ENCODE data around the gene COL18A1. TPM values are rescaled to one million over a fixed set of nuclear protein-coding genes. Genes with fewer than 3 reads are reported as not detected.

COL18A1 gene
- total RNA-seq, 1 donor from 2014 or later: 499 TPM

GRCh38 chr21:45487891-45488600 lies 83.1 kb downstream of the COL18A1 start:
- ATAC-seq (no peak), DNase-seq (ENCODE audit: low spot score) (no peak)

DNA sequence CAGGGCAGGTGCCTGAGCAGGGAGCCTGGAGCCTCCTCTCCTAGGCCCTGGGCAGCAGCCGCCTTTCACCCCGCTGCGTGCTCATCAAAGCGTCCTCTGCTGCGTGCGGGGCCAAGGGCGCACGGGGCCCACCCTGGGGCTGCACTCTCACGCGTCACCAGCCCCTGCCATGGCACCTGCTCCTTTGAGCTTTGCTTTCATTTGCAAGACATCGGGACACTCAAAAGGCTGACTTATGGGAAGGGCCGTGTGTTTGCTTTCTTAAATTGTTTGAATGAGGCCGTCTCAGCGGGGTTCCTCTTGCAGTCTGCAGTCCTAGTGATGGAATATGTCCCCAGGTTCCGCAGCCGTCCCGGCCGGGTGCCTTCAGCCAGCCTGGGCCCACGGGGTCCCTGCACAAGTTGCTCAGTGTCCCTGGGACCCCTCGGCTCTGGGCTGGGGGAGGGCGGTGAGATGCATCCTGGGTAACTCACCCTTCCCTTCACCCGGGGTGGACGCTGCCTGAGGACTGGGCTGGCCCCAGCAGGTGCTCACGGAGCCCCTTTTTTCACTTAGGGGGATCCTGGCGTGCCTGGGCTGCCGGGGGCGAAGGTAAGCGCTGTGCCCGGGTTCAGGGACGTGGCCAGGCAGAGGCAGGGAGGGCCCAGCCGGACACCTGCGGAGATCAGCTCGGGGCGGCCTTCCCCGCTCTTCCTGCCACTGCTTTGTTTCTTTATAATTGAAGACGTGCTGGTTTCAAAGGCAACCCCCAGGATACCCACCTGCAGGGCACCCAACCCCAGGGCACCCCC lies 84.2 kb downstream of the COL18A1 start:
- DNase-seq (ENCODE audit: low spot score) (no peak), ATAC-seq (no peak)

DNA sequence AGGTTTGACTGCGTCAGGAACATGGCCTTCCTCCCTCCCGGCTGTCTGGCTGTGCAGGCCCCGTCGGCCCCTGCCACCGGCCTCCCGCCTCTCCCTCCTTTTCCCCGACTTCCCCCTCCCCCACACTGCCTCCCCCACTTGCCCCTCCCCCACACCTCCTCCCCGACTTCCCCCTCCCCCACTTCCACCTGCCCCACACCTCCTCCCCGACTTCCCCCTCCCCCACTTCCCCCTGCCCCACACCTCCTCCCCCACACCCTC lies 84.7 kb downstream of the COL18A1 start:
- no peak for DNase-seq (ENCODE audit: low spot score)
- ATAC-seq: peak; percentile 3

GRCh38 chr21:45490049-45490731 lies 85.2 kb downstream of the COL18A1 start:
- no peak for DNase-seq (ENCODE audit: low spot score)
- ATAC-seq: no peak

DNA sequence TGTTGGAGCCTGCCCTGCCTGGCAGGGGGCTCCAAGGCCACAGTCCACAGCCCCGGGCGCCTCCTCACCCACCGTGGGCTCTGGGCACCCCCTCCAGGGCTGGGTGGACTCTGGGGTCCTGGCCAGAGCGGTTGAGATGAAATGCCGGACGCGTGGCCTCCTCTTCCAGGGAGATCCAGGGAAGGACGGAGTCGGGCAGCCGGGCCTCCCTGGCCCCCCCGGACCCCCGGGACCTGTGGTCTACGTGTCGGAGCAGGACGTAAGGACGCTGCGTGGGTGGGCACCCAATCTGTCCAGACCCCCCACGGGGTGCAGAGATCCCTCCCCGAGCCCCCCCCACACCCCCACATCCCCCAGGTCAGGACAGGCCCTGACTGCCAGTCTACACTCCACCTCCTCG lies 86.1 kb downstream of the COL18A1 start:
- ATAC-seq: no peak
- no peak for DNase-seq (ENCODE audit: low spot score)

DNA sequence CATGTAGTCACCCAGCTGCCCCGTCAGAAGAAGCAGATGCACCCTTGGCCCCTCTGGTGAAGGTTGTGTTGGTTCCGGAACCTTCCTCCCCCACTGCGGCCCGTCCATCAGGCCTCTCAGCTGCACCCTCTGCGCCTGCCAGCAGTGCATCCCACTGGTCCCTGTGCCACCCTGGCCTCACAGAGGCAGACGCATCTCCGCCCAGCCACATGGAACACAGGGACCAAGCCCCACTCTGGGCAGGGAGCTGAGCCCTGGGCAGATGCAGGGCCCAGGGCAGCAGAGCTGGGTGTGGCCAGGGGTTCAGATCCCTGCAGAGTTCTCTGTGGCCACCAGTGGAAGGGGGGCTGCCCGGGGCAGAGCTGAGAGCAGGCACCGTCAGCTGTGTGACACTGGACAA lies 86.7 kb downstream of the COL18A1 start:
- ATAC-seq: no peak
- DNase-seq (ENCODE audit: low spot score): no peak

DNA sequence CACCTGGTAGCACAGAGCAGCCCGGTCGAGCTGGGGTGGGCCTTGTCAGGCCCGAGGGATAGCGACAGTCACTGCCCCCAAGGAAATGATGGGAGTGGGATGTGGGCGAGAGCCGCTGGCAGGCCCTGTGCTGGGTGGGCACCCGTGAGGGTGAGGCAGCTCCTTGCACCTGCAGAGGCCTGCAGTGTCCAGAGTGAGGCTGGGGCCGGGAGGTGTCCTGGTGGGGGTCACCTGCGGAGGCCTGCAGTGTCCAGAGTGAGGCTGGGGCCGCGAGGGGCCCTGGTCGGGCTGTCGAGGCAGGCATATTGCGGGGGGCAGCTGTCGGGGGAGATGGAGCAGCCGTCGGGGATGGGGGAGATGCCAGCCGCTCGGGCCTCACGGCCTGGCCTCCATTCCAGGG lies 87.8 kb downstream of the COL18A1 start:
- ATAC-seq: no peak
- no peak for DNase-seq (ENCODE audit: low spot score)

DNA sequence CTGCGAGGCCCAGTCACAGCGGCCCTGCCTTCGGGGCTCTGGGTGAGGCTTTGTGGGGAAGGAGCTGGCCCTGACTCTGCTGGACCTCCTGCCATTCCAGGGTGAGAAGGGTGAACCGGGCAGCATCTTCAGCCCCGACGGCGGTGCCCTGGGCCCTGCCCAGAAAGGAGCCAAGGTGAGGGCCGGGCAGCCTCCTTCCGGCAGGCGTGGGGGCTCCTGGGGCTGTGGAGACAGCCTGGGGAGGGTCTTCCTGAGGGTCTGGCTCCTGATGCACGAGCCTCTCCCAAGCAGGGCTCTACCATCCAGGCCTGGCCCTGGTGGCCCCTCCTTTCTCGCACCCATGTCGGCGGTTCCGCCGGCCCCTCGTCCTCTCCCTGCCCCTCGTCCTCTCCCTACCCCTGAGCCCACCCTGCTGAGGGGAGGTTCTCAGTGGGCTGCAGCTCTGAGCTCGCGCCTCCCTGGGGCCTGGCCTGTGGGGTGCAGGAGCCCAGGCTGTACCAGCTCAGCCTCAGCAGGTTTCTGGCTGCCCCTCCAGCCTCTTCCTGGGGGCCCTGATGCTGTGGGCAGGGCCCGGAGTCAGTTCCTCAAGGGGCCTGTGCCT lies 88.5 kb downstream of the COL18A1 start:
- no peak for DNase-seq (ENCODE audit: low spot score)
- ATAC-seq: no peak

GRCh38 chr21:45494135-45494850 lies 89.3 kb downstream of the COL18A1 start:
- DNase-seq (ENCODE audit: low spot score) (no peak), ATAC-seq (no peak)

- DNase-seq (ENCODE audit: low spot score): no peak
- peak; percentile 7 for ATAC-seq
Measured at GRCh38 chr21:45494851-45495680, 90.1 kb downstream of the COL18A1 start.

- DNase-seq (ENCODE audit: low spot score) (no peak), ATAC-seq (no peak)
Measured at GRCh38 chr21:45496151-45496967, 91.4 kb downstream of the COL18A1 start.

DNA sequence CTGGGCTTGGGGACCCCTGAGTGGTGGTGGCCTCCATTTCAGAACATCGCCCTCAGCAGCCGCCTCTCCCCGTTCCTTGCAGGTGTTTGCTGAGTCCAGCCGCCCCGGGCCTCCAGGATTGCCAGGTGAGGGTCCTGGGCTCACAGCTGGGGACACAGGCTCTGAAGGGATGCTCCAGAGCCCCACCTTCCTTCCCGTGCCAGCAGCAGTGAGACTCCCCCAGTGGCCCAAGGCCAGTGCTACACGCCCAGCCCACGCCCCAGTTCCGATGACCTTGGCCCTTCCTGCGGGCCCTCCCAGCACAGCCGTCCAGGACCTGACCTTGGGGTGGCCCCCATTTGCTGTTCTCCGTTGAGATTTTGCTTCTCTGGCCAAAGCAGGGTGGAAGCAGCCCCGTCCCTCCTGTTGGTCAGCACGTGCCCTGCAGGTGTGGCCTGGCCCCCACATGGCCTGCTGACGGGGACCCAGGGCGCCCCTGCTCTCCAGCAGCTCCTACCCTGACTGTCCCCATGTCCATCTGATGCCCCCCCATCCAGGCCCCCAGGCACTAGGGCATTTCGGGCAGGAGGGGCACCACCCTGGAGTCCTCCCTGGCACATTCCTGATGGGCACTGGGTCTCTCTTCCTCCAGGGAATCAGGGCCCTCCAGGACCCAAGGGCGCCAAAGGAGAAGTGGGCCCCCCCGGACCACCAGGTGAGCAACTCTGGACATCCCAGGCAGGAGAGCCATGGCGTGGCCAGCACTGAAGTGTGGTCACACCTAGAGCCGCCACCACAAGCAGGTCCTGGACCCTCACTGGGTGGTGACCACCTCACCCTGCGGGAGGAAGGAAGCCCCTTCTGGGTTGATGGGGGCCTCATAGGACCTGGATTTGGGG lies 92.2 kb downstream of the COL18A1 start:
- peak; percentile 49 for DNase-seq (ENCODE audit: low spot score)
- no peak for ATAC-seq

GRCh38 chr21:45497846-45498645 lies 93.1 kb downstream of the COL18A1 start:
- ATAC-seq (no peak), DNase-seq (ENCODE audit: low spot score) (peak; percentile 44)

- no peak for ATAC-seq
- DNase-seq (ENCODE audit: low spot score): peak; percentile 45
Measured at GRCh38 chr21:45498646-45499000, 93.7 kb downstream of the COL18A1 start.

GRCh38 chr21:45499201-45499750 lies 94.3 kb downstream of the COL18A1 start:
- ATAC-seq (no peak), DNase-seq (ENCODE audit: low spot score) (peak; percentile 46)

DNA sequence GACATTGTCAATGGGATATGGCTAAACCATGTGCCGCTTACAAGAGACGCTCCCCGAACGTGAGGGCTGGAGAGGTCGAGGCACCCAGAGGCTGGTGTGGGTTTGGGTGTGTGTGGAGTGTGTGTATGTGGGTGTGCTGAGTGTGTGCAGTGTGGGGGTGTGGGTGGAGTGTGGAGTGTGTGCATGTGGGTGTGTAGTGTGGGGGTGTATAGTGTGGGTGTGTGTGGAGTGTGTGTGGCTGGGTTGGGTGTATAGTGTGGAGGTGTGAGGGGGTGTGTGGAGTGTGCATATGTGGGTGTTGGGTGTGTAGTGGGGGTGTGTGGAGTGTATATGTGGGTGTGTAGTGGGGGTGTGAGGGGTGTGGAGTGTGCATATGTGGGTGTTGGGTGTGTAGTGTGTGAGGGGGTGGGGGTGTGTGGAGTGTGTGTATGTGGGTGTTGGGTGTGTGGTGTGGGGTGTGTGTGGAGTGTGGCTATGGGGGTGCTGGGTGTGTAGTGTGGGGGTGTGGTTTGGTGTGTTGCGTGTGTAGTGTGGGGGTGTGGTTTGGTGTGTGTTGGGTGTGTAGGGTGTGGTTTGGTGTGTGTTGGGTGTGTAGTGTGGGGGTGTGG lies 95.1 kb downstream of the COL18A1 start:
- DNase-seq (ENCODE audit: low spot score): peak; percentile 43
- peak; percentile 1 for ATAC-seq

Data from left lobe of liver (tissue), 2 donors.